NCI-H2171 (cell line): ENCODE measurements around the gene CCDC120.

Experiments used
- DNase-seq: peaks from one replicate; lab custom pipeline; 2025; lab: John Stamatoyannopoulos, UW

CCDC120 gene

DNA sequence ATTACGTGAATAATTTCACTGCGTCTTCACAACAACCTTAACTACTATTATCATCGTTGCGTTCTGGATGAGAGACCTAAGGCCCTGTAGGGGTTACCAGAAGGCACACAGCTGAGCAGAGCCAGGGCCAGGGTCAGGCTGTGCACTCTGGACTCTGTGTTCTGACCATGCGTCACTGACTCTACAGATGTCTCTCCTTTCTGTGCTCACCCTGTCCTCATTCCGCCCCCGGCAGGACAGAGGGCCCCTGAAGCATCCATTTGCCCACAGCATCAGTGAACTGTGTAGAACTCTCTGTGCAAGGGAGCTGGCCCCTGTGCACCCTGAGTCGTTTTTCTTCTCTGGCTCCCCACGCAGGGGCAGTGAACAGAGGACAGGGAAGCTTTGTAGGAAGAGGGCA lies 43.4 kb downstream of the CCDC120 start:
- no peak for DNase-seq

DNA sequence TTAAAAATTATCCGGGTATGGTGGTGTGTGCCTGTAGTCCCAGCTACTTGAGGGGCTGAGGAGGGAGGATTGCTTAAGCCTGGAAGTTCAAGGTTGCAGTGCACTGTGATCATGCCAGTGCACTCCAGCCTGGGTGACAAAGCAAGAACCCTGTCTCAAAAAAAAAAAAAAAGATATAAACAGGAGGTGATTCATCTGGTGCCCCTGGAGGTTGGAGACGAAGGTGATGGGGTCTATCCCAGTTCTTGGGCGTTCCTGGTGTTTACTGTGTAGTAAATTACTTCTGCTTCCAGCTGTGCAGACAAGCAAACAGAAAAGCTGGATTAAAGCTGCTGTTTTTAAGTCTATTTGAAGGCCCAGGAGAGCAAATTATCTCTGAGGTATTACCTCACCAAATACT lies 44.8 kb downstream of the CCDC120 start:
- DNase-seq: no peak

DNA sequence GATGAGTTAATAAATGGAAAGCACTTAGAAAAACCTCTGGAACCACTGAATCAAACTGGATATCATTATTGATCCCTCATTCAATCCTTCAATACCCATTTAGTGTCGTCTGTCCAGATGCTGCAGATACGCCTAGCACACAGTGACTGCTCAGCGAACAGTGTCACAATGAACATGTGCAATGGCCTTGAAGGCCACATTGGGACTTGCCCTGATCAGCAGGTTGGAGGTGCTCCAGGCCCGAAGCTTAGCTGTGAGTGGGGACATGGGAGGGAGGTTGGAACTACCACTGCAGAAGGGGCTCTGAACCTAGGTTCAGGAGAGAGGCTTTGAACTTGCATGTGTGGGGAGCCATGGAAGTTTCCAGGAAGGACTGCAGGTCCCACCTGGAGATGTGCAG lies 47.5 kb downstream of the CCDC120 start:
- no peak for DNase-seq

DNA sequence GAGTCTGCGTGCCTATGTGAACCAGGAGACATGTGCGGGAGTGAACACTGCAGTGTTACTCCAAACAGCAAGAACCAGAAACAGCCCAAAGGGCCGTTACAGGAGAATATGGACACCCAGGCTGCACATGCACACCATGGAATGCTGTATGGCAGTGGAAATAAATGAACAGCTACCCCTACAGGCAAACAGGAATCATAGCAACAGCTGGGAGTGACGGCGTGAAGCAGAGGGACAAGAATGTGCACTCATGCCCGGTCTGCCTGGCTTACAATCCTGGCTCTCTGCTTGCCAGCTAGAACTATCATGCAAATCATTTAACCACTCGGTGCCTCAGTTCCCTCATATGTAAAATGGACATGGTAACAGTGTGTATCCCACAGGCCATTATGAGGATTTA lies 48.1 kb downstream of the CCDC120 start:
- DNase-seq: no peak

DNA sequence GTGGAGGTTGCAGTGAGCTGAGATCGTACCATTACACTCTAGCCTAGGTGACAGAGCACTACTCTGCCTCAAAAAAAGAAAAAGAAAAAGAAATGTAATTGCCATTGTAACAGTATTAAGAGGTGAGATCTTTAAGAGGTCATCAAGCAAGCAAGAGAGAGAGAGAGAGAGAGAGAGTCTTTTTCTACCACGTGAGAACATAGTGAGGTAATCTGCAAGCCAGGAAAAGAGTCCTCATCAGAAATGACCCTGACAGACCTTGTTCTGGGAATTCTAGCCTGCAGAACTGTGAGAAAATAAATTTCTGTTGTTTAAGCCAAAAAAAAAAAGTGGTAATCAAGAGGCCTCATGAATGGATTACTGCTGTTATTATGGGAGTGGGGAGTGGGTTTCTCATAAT lies 49.8 kb downstream of the CCDC120 start:
- DNase-seq: no peak

DNA sequence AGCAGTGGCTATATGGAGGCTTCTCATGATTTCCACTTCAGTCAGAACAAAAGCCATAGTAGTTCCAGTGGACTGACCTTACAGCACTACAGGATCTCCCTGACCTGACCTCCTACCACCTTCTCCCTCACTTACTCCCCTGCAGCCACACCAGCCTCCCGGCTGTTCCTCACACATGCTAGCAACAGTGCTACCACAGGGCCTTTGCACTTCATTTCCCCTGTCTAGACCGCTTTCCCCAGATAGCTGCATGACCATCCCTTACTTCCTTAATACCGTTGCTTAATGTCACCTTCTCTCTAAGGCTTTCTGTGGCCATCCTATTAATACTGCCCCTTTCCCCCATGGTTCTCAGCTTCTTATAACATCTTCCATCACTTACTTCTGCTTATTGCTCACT lies 51.6 kb downstream of the CCDC120 start:
- DNase-seq: no peak

DNA sequence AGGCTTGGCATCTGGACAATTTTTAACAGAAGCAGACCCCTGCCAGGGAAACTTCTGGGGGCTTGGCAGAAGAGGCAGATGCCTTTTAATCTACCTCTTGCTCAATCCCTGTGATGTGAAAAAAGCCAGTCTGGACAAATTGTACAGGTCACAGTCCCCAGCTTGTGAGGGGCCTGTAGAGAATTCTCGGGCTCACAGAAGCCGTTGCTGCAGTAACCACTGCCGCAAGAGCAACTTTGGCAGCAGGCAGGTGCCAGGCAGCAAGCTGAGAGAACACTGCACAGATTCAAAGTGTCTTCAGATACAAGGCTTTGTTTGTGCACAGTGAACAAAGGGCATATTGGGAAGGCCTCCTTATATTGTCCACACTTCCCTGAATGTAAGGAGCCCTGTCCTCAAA lies 53.0 kb downstream of the CCDC120 start:
- DNase-seq: no peak

DNA sequence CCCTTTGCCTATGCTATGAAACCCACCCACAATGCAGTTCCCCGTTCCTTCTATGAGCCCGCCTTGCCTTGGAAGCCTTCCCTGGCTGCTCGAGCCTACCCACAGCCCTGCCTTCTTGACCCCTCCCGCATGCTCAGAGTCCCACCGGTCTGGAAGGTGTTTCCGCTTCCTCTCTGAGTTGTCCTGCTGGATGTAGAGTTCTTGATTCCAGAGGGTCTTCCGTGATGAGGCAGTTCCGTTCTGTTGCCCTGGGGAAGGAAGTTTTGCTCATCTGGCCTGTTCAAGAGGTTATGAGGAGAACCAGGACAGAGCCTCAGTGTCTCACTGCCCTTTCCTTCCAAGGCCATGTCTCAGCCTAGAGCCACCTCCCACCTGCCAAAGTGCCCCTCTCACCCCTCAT lies 57.3 kb downstream of the CCDC120 start:
- no peak for DNase-seq

DNA sequence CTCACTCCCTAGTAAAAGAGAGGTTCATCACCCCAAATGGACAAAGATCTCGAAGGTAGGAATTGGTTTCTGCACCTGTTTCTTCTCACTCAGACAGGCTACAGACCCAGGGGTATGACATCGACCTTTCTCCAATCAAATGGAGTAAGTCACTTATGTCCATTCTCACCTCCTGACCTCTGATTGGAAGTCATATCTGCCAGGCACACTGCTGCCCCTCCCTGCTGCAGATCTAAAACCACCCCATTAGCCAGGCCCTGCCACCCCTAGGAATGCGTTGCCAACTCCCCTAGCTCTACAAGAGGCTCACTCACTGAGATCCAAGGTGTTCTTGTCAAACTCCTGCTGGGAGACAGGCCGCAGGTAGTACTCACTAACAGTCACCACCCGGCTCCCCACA lies 57.9 kb downstream of the CCDC120 start:
- no peak for DNase-seq

DNA sequence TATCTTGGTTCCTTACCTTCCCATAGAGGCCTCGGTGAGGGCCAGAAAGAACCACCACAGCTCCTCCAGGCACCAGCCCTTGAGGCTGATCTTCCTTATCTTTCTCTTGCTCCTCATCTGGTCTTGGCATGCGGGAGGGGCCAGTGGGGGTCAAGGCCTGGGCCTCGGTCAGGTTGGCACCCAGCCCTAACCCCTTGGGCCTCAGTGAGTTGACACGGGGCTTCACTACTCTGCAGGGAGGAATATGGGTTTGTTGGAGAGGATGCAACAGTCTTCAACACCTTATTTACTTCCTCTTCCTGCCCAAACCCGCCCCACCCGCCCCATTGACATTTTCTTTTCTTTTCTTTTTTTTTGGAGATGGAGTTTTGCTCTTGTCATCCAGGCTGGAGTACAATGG lies 58.8 kb downstream of the CCDC120 start:
- DNase-seq: no peak
